ENCODE data around the gene SMAD2. TPM values are rescaled to one million over a fixed set of nuclear protein-coding genes. Genes with fewer than 3 reads are reported as not detected.

The SMAD2 gene
- total and polyA plus RNA-seq, 2 of the 8 experiments (the other 6 are each of a cell fraction or from before 2014, with no cell fraction given) = 28.4 to 124 TPM

DNA sequence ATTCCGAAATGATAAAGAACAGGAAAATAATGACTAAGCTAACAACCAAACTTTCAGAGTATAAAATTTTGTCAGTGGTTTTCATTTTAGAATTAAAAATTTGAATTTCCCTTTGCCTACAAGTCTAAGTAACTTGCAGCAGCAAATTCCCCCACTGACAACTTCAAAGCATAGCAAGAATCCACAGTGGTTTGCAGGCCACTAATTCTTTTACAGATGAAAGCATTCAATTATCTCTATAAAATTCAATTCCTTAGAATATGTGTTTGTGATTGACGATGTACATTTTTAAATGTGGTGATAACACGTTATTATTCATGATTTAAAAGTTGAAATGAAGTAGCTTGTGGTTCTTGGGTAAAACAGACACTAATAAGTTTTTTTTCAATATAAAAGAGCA is 100.6 kb downstream of the SMAD2 start:
- no peak overlapping the region for H3K9ac ChIP-seq (replicated peaks in 1 of 4; ENCODE audit: extremely low read depth in 1 of 4, low read depth in 3 of 4, low read length in 3 of 4)
- no peak overlapping the region for H3K4ac ChIP-seq (replicated peaks; ENCODE audit: insufficient read length, low read depth, low read length)
- POLR2A ChIA-PET (ENCODE audit: partially characterized antibody) = interaction anchor here (1.6 kb wide), 1 partner anchor 20 kb away, joined by 3 read pairs; no protein-coding TSS in a partner anchor
- H3K79me2 ChIP-seq (ENCODE audit: control insufficient read depth in 1 of 2, insufficient read depth in 2 of 2, low read length in 2 of 2) = no peaks in the 10 kb centered on the region
- peaks cover 0 to 50% (median 17%) of the 10 kb centered on the region in 4 experiments; a peak in 6 of 8 replicates for H3K36me3 ChIP-seq (ENCODE audit: control insufficient read depth in 2 of 4, insufficient read depth in 4 of 4, low read length in 3 of 4)
- H3K4me3 ChIP-seq (ENCODE audit: extremely low read depth in 1 of 4, insufficient read depth in 2 of 4, low read depth in 3 of 4, low read length in 4 of 4) = no peak overlapping the region
- 0 out of 7 replicates have a peak, but pooled peaks cover 0 to under 1% (median 0%) of the 10 kb centered on the region in 4 experiments for H3K4me1 ChIP-seq (replicated peaks in 1 of 4; ENCODE audit: control insufficient read depth in 3 of 4, insufficient read depth in 4 of 4, low read length in 3 of 4)
- 91% methylated on average over 3 of the region's 3 CpGs; no CpG with 5 or more reads in 1 of the 2 experiments for WGBS, 2 experiments (ENCODE audit: extremely low coverage in 1 of 2, insufficient coverage in 1 of 2, insufficient read length in 1 of 2, insufficient replicate concordance in 2 of 2, low coverage in 1 of 2, low lambda C conversion rate in 2 of 2, missing lambda C conversion rate in 1 of 2)
- H3K79me1 ChIP-seq (ENCODE audit: low read depth, low read length) = no peaks in the 10 kb centered on the region
- DNase-seq (ENCODE audit: low read depth in 1 of 2, low spot score in 2 of 2) (no peak), FAIRE-seq (no peak)
- H3K23ac ChIP-seq (ENCODE audit: insufficient read length) = no peak overlapping the region
- H4K8ac ChIP-seq (ENCODE audit: extremely low read depth, insufficient read depth, low read length) = no peak overlapping the region
- H3K23me2 ChIP-seq (ENCODE audit: low read depth, low read length) = no peaks in the 10 kb centered on the region
- H3K27ac ChIP-seq (ENCODE audit: low read depth, low read length) = no peak overlapping the region
- H4K20me1 ChIP-seq (replicated peaks in 1 of 2; ENCODE audit: control insufficient read depth in 1 of 2, insufficient read depth in 2 of 2, low read length in 2 of 2) = no peaks in the 10 kb centered on the region
- H2BK120ac ChIP-seq (replicated peaks; ENCODE audit: low read depth, low read length) = no peak overlapping the region
- no peak overlapping the region for H2BK5ac ChIP-seq (ENCODE audit: low read depth, low read length)
- H3K56ac ChIP-seq (replicated peaks; ENCODE audit: insufficient read length, low read depth, low read length) = no peak overlapping the region
- peaks cover 0 to 10% of the 10 kb centered on the region in 2 experiments; a peak in 1 of 4 replicates for H3K9me3 ChIP-seq (ENCODE audit: insufficient read depth in 2 of 2, low read depth in 1 of 2, low read length in 1 of 2)
- H2BK20ac ChIP-seq (ENCODE audit: low read length) = no peak overlapping the region
- H3K4me2 ChIP-seq (ENCODE audit: insufficient read depth in 1 of 2, low read depth in 2 of 2, low read length in 2 of 2) = no peak overlapping the region
- CTCF ChIA-PET (ENCODE audit: partially characterized antibody) = interaction anchor here (1.0 to 1.4 kb wide), 3 partner anchors 55 to 284 kb away, joined by 3 read pairs; no protein-coding TSS in a partner anchor
- no peak overlapping the region for H2AK5ac ChIP-seq (ENCODE audit: low read depth, low read length)
- no peak overlapping the region for H4K91ac ChIP-seq (replicated peaks; ENCODE audit: insufficient read length, low read length)
- H3K14ac ChIP-seq (ENCODE audit: insufficient read length) = no peak overlapping the region
- no peaks in the 10 kb centered on the region for H3K27me3 ChIP-seq (replicated peaks in 1 of 4; ENCODE audit: control insufficient read depth in 3 of 4, extremely low read depth in 1 of 4, insufficient read depth in 3 of 4, low read length in 3 of 4)
- H3K18ac ChIP-seq (ENCODE audit: extremely low read depth, low read length) = no peak overlapping the region
- no peak overlapping the region for H2BK12ac ChIP-seq (ENCODE audit: low read depth, low read length)
- H4K5ac ChIP-seq (ENCODE audit: insufficient read length, low read depth, low read length) = no peak overlapping the region
- H2BK15ac ChIP-seq (ENCODE audit: low read length) = no peak overlapping the region
- H2AFZ ChIP-seq (ENCODE audit: low read length) = no peak overlapping the region
- TF ChIP-seq NRF1 (IDR thresholded peaks at IDR 0.05; ENCODE audit: low read depth, low read length) = no peak
- TF ChIP-seq CHD1 (IDR thresholded peaks at IDR 0.05; ENCODE audit: low read depth, low read length) = no peak
- no peak for TF ChIP-seq ASH2L (IDR thresholded peaks at IDR 0.05; ENCODE audit: low read length)
- TF ChIP-seq BCL11A (IDR thresholded peaks at IDR 0.05; ENCODE audit: low read depth in 2 of 2, low read length in 2 of 2) = no peak
- TF ChIP-seq HDAC2 (IDR thresholded peaks at IDR 0.05; ENCODE audit: borderline replicate concordance in 1 of 2, low read depth in 2 of 2, low read length in 2 of 2) = no peak
- no peak for TF ChIP-seq RXRA (IDR thresholded peaks at IDR 0.05; ENCODE audit: insufficient read depth, low read depth, low read length)
- no peak for TF ChIP-seq POLR2AphosphoS5 (IDR thresholded peaks at IDR 0.05; ENCODE audit: low read depth, low read length)
- TF ChIP-seq NANOG (IDR thresholded peaks at IDR 0.05; ENCODE audit: insufficient read depth, low read depth, low read length, poor library complexity, severe bottlenecking) = no peak
- no peak for TF ChIP-seq YY1 (IDR thresholded peaks at IDR 0.05; ENCODE audit: low read depth, low read length)
- no peak for TF ChIP-seq MAFK (IDR thresholded peaks at IDR 0.05; ENCODE audit: low read depth, low read length)
- no peak for TF ChIP-seq SP4 (IDR thresholded peaks at IDR 0.05; ENCODE audit: low read length)
- TF ChIP-seq KDM5A (IDR thresholded peaks at IDR 0.05; ENCODE audit: low read length) = no peak
- no peak for TF ChIP-seq BRCA1 (IDR thresholded peaks at IDR 0.05; ENCODE audit: low read depth, low read length)
- TF ChIP-seq SRF (IDR thresholded peaks at IDR 0.05; ENCODE audit: low read depth, low read length) = no peak
- TF ChIP-seq KDM1A (IDR thresholded peaks at IDR 0.05; ENCODE audit: borderline replicate concordance, low read length) = no peak
